NCI-H2107 treated with DMSO at 0.1 percent for 48 hours (cell line): ENCODE data around the gene NRDE2.
A peak's percentile ranks its signal among the peaks of the same experiment; 100 is the strongest.

ENCODE experiments used
- DNase-seq: peaks from one replicate; lab custom pipeline; 2025; ENCODE audit not compliant: unreplicated experiment; lab: John Stamatoyannopoulos, UW

Gene NRDE2

GRCh38 chr14:90300611-90301047 is 31.1 kb downstream of the NRDE2 start:
- no peak for DNase-seq

- DNase-seq, result no peak
These were observed 32.3 kb downstream of the NRDE2 start for GRCh38 chr14:90299408-90299807.

DNA sequence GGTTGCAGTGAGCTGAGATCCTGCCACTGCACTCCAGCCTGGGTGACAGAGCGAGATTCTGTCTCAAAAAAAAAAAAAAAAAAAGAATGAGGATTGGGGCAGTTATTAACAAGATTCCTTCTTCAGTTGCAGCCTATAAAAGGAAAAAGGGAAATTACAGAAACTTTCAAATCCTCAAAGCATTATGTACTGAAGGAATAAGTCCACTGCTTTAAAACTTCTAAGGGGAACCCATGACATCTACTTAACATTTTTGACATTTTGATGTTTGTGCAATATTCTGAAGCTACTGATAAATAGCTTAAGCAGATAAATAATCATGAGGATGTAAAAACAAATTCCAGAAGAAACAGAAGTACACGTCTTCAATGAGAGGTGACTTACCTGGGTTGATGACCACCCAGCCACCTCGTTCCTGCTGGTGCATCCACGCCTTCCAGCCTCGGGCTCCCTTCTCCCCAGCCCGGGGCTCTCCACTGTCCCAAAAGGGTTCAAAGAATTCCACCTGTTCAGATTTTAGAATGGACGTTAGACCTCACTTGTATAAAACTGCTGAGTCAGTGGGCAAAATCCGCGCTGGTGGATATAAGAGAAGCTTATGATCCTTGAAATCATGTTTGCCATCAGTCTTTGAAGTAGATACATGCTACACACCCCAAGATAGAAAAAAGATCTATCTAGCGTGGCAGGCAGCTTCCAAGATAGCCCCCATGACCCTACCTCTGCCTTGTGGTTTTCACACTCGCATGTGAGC is 33.7 kb downstream of the NRDE2 start:
- no peak for DNase-seq

GRCh38 chr14:90296641-90297040 is 35.1 kb downstream of the NRDE2 start:
- no peak for DNase-seq

DNA sequence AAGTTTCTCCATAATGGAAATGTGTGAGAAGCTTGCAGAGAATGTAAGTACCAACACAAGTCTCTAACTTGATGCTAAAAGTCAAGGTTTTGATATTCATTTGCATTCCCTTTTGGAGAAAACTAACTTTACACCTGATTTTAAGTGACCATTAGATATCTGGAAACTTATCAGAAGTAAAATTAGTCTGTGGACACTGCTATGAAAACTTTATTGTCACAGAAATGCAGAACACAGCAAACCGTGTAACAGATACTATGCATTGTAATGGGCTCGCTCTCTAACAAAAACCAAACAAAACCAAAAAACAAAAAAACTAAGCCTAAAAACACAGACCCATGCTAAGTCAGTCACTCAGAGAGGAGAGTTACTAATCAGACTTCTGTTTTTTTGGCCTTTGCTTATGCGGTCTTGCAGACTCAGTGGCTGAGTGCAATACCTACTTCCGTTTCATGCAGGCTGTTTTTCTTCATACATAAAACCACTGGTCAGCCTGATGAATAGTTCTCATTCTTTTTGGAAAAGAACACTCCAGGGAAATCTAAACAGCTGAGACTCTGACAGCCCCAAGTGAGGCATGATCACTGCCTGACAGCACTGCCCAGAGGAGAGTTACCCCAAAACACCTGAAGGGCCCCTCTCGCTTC is 35.7 kb downstream of the NRDE2 start:
- no peak for DNase-seq

- no peak for DNase-seq
These were observed 36.9 kb downstream of the NRDE2 start for GRCh38 chr14:90294872-90295271.

DNA sequence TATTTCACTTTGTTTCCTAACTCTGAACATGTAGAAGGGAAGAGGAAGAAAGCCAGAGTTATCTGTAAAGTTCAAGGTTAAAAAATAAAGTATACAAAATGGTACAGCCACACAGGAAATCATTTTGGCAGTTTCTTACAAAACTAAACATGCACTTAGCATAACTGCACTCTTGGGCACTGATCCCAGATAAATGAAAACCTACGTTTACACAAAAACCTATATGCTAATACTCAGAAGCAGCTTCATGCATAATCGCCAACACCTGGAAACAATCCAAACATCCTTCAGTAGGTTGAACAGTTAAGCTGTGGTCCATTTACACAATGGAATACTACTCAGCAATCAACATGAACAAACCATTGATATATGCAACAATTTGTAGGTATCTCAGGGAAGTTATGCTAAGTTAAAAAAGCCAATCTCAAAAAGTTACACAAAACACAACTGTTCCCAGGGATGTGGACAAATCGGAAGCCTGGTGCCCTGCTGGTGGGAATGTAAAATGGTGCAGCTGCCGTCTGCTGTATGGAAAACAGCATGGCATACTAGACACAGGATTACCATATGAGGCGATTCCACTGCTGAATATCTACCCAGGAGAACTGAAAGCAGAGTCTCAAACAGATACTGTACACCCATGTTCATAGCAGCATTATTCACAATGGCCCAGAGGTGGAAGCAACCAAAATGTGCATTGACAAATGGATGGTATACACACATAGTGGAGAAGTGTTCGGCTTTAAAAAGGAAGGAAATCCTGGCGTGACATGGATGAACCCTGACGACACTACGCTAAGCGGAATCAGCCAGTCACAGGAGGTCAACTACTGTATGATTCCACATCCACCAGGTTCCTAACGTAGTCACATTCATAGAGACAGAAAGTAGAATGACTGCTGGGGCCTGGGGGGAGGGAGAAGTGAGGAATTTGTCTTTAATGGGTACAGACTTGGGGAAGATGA is 37.7 kb downstream of the NRDE2 start:
- DNase-seq, result no peak

GRCh38 chr14:90291699-90292098 is 40.0 kb downstream of the NRDE2 start:
- DNase-seq, result no peak

DNA sequence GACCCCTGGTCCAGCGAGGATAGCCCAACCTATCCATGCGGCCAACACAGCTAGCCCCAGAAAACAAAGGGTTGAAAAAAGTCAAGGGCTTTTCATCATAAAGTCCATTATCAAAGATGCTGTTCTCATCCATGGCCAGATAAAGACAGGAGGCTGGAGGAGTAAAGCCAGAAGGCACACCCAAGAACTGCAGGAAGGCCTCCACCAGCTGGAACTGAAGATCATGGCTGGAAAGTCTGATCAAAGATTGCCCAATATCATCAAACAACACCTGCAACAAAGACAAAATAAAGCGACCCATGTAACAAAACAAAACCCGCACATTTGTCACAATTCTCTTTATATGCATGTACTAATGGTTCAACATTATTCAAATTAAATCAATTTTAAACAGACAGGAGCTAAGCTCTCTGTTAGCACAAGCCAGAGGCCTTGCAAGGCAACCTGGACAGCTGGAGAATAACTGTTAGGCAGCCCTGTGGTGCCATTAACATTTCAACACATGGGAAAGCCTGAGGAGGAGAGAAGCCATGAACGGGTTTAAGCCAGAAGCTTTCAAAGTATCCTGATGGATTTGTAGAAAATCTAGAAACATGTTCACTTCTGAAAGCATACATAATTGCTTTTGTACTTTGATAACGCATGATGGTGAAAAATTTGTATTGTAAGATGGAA is 41.3 kb downstream of the NRDE2 start:
- no peak for DNase-seq

DNA sequence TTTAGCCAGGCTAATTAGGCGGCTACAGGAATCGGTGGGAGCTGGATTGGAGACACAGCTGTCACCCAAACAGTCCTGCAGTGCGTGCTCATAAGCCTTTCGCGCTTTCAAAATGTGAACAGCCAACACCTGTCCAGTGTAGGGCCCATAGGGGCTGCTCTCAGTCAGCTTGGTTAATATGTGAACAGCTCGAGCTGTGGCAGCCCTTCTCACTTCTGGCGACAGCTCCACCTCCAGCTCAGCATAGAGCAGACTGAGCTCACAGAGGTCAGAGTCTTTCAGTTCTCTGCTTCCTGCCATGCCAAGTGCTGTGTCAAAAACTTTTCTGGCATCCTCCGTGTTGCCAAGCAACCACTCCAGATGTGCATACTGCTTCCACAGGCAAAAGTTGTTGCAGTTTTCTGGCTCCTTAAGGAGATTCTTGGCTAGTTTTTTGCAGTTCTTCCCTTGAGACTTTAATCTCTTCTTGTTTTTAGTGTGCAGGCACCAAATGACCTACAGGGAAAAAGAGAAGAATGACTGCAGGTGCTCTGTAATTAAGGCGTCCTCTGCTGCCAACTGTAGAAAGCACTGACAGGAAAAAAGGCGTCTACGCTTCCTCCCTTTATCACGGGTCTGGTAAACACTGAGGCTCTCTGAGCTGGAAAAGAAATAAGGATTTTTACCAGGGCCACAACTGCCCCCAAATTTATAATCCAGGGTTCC is 42.9 kb downstream of the NRDE2 start:
- peak; percentile 42 for DNase-seq

- peak; percentile 52 for DNase-seq
These were observed 44.0 kb downstream of the NRDE2 start for GRCh38 chr14:90287791-90288190.

DNA sequence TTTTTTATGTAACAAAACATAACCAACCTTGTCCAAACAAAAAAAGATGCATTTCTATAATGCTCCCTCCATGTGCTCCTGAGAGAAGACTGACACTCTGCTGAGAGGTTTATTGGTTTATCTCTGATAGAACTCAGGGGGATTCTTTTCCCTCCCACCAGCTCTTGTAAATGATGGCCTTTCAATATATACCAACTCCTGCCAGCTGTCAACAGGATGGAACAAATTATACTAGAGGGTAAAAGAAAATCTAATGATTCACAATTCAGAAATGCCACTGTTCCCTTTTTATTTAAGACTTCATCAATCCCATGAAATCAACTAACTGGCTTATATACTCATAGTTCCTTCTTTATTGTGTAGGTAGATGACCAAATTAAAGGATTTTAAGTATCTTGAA is 50.0 kb downstream of the NRDE2 start:
- no peak for DNase-seq

DNA sequence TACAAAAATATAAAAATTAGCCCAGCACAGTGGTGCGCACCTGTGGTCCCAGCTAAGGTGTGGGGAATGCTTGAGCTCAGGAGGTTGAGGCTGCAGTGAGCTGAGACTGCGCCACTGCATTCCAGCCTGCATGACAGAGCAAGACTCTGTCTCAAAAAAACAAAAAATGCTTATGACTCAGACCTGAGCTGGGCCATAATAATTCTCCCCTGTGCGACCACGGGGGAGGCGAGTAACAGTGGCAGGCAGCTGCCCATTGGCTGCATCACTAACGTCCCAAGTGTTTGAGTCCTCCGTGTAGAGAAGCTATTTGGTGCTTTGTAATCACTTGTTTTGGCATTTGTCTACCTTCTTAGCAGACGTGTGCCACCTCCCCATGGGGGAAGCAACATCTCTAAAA is 50.5 kb downstream of the NRDE2 start:
- DNase-seq, result no peak

DNA sequence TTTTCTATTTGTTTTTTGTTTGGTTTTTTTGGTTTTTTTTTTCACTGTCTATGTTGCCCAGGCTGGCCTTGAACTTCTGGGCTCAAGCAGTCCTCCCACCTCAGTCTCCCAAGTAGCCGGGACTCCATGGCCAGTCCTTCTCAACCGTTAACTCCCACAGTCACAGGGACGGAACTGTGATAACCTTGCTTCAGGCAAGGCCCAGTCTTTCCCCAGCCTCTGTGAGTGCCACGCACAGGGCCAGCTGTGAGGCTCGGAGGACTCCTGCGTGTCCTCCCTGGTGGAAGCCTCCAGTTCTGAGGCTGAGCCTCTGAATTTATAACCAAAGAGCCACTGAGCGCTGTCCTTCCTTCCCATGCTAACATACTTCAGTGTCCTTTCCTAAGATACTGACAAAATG is 51.6 kb downstream of the NRDE2 start:
- DNase-seq, result no peak

GRCh38 chr14:90278199-90279175 is 53.3 kb downstream of the NRDE2 start:
- no peak for DNase-seq

DNA sequence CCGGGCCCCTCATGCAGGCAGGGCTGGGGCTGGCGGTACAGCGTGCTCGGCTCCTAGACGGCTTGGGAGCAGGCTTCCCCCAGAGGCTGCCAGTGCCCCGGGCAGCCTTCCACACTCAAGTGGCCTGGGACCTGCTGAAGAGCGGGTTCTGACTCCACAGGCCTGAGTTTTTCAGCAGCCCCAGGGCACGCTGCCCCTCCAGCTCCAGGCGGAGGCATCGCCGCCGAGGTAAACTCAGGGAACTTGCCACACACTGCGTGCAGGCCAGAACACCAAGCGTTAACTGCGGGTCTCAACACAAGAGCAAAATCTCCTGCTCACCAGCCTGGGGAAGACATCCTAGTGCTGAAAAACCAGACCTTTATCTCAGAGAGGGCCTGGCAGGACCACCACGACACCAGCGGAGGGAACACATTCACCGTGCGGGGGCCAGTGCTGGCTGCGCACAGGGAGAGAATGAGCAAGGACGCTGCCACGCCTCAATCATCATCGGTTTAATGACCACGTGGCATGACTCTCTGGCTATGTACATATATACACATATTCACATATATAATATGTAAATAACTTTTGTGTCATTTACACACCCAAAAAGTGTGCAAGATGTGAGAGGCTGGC is 54.1 kb downstream of the NRDE2 start:
- DNase-seq, result no peak

GRCh38 chr14:90276646-90277367 is 54.9 kb downstream of the NRDE2 start:
- no peak for DNase-seq

GRCh38 chr14:90275820-90276219 is 55.9 kb downstream of the NRDE2 start:
- no peak for DNase-seq
